MM.1S (cell line): Measurements from ENCODE around the gene PARD3.

ENCODE experiments used
- CTCF ChIP-seq: fragments of 300-600 bp; sonication (generic); IDR thresholded peaks from 2 replicates; pipeline ENCODE4 v1.5.1; 2016; ENCODE audit warnings: antibody characterized with exemption, low read length, mixed read lengths
- EZH2phosphoT487 ChIP-seq: fragments of 300-600 bp; sonication (generic); IDR thresholded peaks from 2 replicates; pipeline ENCODE4 v1.6.1; 2018; ENCODE audit warnings: antibody characterized with exemption, low read length

DNA sequence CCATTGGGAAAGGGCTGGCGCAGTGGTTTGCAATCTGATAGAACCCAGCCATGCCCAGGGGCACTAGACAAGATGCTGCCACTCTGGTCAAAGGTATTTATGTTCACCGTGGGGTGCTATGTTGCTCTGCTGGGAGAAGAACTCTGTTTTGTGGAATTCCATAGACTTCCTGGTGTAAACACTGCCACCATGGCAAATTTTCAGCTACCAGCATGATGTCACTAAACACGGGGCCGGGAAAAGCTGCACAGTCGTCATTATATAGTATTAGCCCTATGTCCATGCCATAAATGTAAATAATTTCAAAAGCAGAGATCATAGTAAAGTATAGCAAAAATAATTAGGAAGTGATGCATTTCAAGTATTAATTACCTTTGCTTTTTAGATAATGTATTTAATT lies 500.6 kb downstream of the PARD3 start:
- TF ChIP-seq CTCF = no peak
- TF ChIP-seq EZH2phosphoT487 = no peak
